ENCODE measurements around the gene HECTD2.
"Not testable (repeated sequence)": the region's sequence is repeated elsewhere in the genome, so short reads cannot be mapped to it uniquely, and the experiment has no call there.

Gene HECTD2

GRCh38 chr10:91433620-91434019 is 23.5 kb downstream of the HECTD2 start:
- DNase-seq (ENCODE audit: low spot score), result no peak

GRCh38 chr10:91434041-91434440 is 23.9 kb downstream of the HECTD2 start:
- no peak overlapping the region for H3K27ac Mint-ChIP-seq
- H3K36me3 Mint-ChIP-seq (ENCODE audit: low read depth), result peaks cover 7% of the 10 kb centered on the region
- H3K27me3 Mint-ChIP-seq (ENCODE audit: low read depth), result no peaks in the 10 kb centered on the region
- H3K4me1 Mint-ChIP-seq (ENCODE audit: low read depth), result no peaks in the 10 kb centered on the region
- no peak for DNase-seq (ENCODE audit: low spot score)
- no peak overlapping the region for H3K4me3 Mint-ChIP-seq
- peaks cover 11% of the 10 kb centered on the region for H3K9me3 Mint-ChIP-seq

More at GRCh38 chr10:91433620-91434019, 23.5 kb downstream of the HECTD2 start:
- Mint-ChIP-seq H3K36me3 (ENCODE audit: low read depth) (peaks cover 3% of the 10 kb centered on the region), H3K9me3 (peaks cover 6% of the 10 kb centered on the region), H3K27me3 (ENCODE audit: low read depth) (no peaks in the 10 kb centered on the region), H3K27ac (no peak overlapping the region), H3K4me1 (ENCODE audit: low read depth) (no peaks in the 10 kb centered on the region), H3K4me3 (no peak overlapping the region)

GRCh38 chr10:91435241-91435640 is 25.1 kb downstream of the HECTD2 start:
- no peak for DNase-seq (ENCODE audit: low spot score)
- no peak overlapping the region for H3K4me3 Mint-ChIP-seq
- H3K27ac Mint-ChIP-seq, result no peak overlapping the region
- H3K9me3 Mint-ChIP-seq, result peaks cover 15% of the 10 kb centered on the region
- no peaks in the 10 kb centered on the region for H3K27me3 Mint-ChIP-seq (ENCODE audit: low read depth)
- H3K36me3 Mint-ChIP-seq (ENCODE audit: low read depth), result peaks cover 7% of the 10 kb centered on the region
- no peaks in the 10 kb centered on the region for H3K4me1 Mint-ChIP-seq (ENCODE audit: low read depth)

- H3K9me3 Mint-ChIP-seq, result peaks cover 15% of the 10 kb centered on the region
- H3K4me3 Mint-ChIP-seq; H3K36me3 Mint-ChIP-seq (ENCODE audit: low read depth); H3K27me3 Mint-ChIP-seq (ENCODE audit: low read depth); H3K27ac Mint-ChIP-seq; DNase-seq (ENCODE audit: low spot score); H3K4me1 Mint-ChIP-seq (ENCODE audit: low read depth): not testable (repeated sequence)
Observed at GRCh38 chr10:91438228-91438627, 28.1 kb downstream of the HECTD2 start.

- Mint-ChIP-seq H3K27me3 (ENCODE audit: low read depth) (no peaks in the 10 kb centered on the region), H3K9me3 (peaks cover 10% of the 10 kb centered on the region), H3K36me3 (ENCODE audit: low read depth) (no peaks in the 10 kb centered on the region), H3K4me1 (ENCODE audit: low read depth) (no peaks in the 10 kb centered on the region), H3K27ac (no peak overlapping the region), H3K4me3 (no peak overlapping the region)
- DNase-seq (ENCODE audit: low spot score), result no peak
Observed at GRCh38 chr10:91444211-91445182, 34.4 kb downstream of the HECTD2 start.

- H3K36me3 Mint-ChIP-seq (ENCODE audit: low read depth), result no peaks in the 10 kb centered on the region
- no peak overlapping the region for H3K4me3 Mint-ChIP-seq
- H3K27me3 Mint-ChIP-seq (ENCODE audit: low read depth), result no peaks in the 10 kb centered on the region
- peaks cover 43% of the 10 kb centered on the region for H3K9me3 Mint-ChIP-seq
- no peak for DNase-seq (ENCODE audit: low spot score)
- H3K4me1 Mint-ChIP-seq (ENCODE audit: low read depth), result no peaks in the 10 kb centered on the region
- no peak overlapping the region for H3K27ac Mint-ChIP-seq
Observed at GRCh38 chr10:91452063-91452462, 41.9 kb downstream of the HECTD2 start.

GRCh38 chr10:91453535-91453934 is 43.4 kb downstream of the HECTD2 start:
- Mint-ChIP-seq H3K27me3 (ENCODE audit: low read depth) (no peaks in the 10 kb centered on the region), H3K9me3 (peaks cover 43% of the 10 kb centered on the region), H3K27ac (no peak overlapping the region), H3K4me1 (ENCODE audit: low read depth) (no peaks in the 10 kb centered on the region), H3K36me3 (ENCODE audit: low read depth) (no peaks in the 10 kb centered on the region), H3K4me3 (no peak overlapping the region)
- DNase-seq (ENCODE audit: low spot score), result no peak

GRCh38 chr10:91455135-91455534 is 45.0 kb downstream of the HECTD2 start:
- peaks cover 30% of the 10 kb centered on the region for H3K9me3 Mint-ChIP-seq
- H3K4me3 Mint-ChIP-seq; H3K4me1 Mint-ChIP-seq (ENCODE audit: low read depth); DNase-seq (ENCODE audit: low spot score); H3K27ac Mint-ChIP-seq; H3K27me3 Mint-ChIP-seq (ENCODE audit: low read depth); H3K36me3 Mint-ChIP-seq (ENCODE audit: low read depth): not testable (repeated sequence)

- DNase-seq (ENCODE audit: low spot score), result no peak
- Mint-ChIP-seq H3K9me3 (no peaks in the 10 kb centered on the region), H3K36me3 (ENCODE audit: low read depth) (no peaks in the 10 kb centered on the region), H3K4me1 (ENCODE audit: low read depth) (no peaks in the 10 kb centered on the region), H3K4me3 (no peak overlapping the region), H3K27ac (no peak overlapping the region), H3K27me3 (ENCODE audit: low read depth) (no peaks in the 10 kb centered on the region)
Observed at GRCh38 chr10:91460681-91461080, 50.5 kb downstream of the HECTD2 start.

- Mint-ChIP-seq H3K4me3 (no peak overlapping the region), H3K9me3 (no peaks in the 10 kb centered on the region), H3K27ac (no peak overlapping the region), H3K27me3 (ENCODE audit: low read depth) (no peaks in the 10 kb centered on the region), H3K4me1 (ENCODE audit: low read depth) (no peaks in the 10 kb centered on the region), H3K36me3 (ENCODE audit: low read depth) (peaks cover 5% of the 10 kb centered on the region)
- DNase-seq (ENCODE audit: low spot score), result no peak
Observed at GRCh38 chr10:91462423-91462822, 52.3 kb downstream of the HECTD2 start.

GRCh38 chr10:91464500-91464899 is 54.4 kb downstream of the HECTD2 start:
- DNase-seq (ENCODE audit: low spot score), result no peak
- H3K9me3 Mint-ChIP-seq, result no peaks in the 10 kb centered on the region
- no peaks in the 10 kb centered on the region for H3K27me3 Mint-ChIP-seq (ENCODE audit: low read depth)
- H3K4me3 Mint-ChIP-seq, result no peak overlapping the region
- H3K36me3 Mint-ChIP-seq (ENCODE audit: low read depth), result peaks cover 5% of the 10 kb centered on the region
- H3K4me1 Mint-ChIP-seq (ENCODE audit: low read depth), result no peaks in the 10 kb centered on the region
- no peak overlapping the region for H3K27ac Mint-ChIP-seq

- Mint-ChIP-seq H3K36me3 (ENCODE audit: low read depth) (peaks cover 5% of the 10 kb centered on the region), H3K27me3 (ENCODE audit: low read depth) (no peaks in the 10 kb centered on the region), H3K4me3 (no peak overlapping the region), H3K4me1 (ENCODE audit: low read depth) (no peaks in the 10 kb centered on the region), H3K27ac (no peak overlapping the region), H3K9me3 (no peaks in the 10 kb centered on the region)
- DNase-seq (ENCODE audit: low spot score), result no peak
Observed at GRCh38 chr10:91465261-91465660, 55.1 kb downstream of the HECTD2 start.

- DNase-seq (ENCODE audit: low spot score), result no peak
- Mint-ChIP-seq H3K27me3 (ENCODE audit: low read depth) (no peaks in the 10 kb centered on the region), H3K4me3 (no peak overlapping the region), H3K4me1 (ENCODE audit: low read depth) (no peaks in the 10 kb centered on the region), H3K27ac (no peak overlapping the region), H3K36me3 (ENCODE audit: low read depth) (peaks cover 5% of the 10 kb centered on the region), H3K9me3 (no peaks in the 10 kb centered on the region)
Observed at GRCh38 chr10:91467114-91467513, 57.0 kb downstream of the HECTD2 start.

- Mint-ChIP-seq H3K9me3 (no peaks in the 10 kb centered on the region), H3K4me1 (ENCODE audit: low read depth) (no peaks in the 10 kb centered on the region), H3K27ac (no peak overlapping the region), H3K36me3 (ENCODE audit: low read depth) (peaks cover 3% of the 10 kb centered on the region), H3K27me3 (ENCODE audit: low read depth) (no peaks in the 10 kb centered on the region), H3K4me3 (no peak overlapping the region)
- DNase-seq (ENCODE audit: low spot score), result no peak
Observed at GRCh38 chr10:91471602-91472001, 61.5 kb downstream of the HECTD2 start.

- Mint-ChIP-seq H3K9me3 (no peaks in the 10 kb centered on the region), H3K4me3 (no peak overlapping the region), H3K27ac (no peak overlapping the region), H3K27me3 (ENCODE audit: low read depth) (no peaks in the 10 kb centered on the region), H3K36me3 (ENCODE audit: low read depth) (no peaks in the 10 kb centered on the region), H3K4me1 (ENCODE audit: low read depth) (no peaks in the 10 kb centered on the region)
- DNase-seq (ENCODE audit: low spot score), result no peak
Observed at GRCh38 chr10:91472911-91473310, 62.8 kb downstream of the HECTD2 start.
